Measurements from ENCODE around the gene SPTLC2.

DNA sequence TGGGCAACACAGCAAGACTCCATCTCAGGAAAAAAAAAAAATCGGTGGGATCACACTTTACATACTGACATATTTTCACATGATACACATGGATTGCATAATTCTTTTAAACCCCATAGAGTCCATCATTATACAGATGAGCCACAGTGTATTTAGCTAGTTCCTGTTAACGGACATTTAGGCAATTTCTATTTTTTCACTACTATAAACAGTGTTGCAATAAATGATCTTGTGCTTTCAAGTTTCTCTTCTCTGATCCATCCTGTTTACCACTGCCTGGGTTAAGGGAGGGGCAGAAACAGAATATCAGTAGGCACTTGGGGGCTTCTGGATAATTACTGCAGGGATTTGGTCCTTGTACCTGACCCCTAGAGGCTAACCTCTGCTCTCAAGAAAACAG is 43.4 kb upstream of the SPTLC2 start:
- TF ChIP-seq, protein P1, sequence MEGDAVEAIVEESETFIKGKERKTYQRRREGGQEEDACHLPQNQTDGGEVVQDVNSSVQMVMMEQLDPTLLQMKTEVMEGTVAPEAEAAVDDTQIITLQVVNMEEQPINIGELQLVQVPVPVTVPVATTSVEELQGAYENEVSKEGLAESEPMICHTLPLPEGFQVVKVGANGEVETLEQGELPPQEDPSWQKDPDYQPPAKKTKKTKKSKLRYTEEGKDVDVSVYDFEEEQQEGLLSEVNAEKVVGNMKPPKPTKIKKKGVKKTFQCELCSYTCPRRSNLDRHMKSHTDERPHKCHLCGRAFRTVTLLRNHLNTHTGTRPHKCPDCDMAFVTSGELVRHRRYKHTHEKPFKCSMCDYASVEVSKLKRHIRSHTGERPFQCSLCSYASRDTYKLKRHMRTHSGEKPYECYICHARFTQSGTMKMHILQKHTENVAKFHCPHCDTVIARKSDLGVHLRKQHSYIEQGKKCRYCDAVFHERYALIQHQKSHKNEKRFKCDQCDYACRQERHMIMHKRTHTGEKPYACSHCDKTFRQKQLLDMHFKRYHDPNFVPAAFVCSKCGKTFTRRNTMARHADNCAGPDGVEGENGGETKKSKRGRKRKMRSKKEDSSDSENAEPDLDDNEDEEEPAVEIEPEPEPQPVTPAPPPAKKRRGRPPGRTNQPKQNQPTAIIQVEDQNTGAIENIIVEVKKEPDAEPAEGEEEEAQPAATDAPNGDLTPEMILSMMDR (conservative IDR thresholded peaks at IDR 0.05 in 1 of 2, IDR thresholded peaks at IDR 0.05 in 1 of 2; ENCODE audit: low read depth in 1 of 2, low read length in 2 of 2): no peak
- TF ChIP-seq EZH2 (IDR thresholded peaks at IDR 0.05; ENCODE audit: low read length, missing control alignments): no peak

Data from fibroblast of lung (primary cell).